ENCODE results near the gene WNT2B.
"Not testable (repeated sequence)": the region's sequence is repeated elsewhere in the genome, so short reads cannot be mapped to it uniquely, and the experiment has no call there.

The WNT2B gene

GRCh38 chr1:112470966-112471365 is 37.8 kb upstream of the WNT2B start:
- no peak overlapping the region for H3K27ac ChIP-seq

DNA sequence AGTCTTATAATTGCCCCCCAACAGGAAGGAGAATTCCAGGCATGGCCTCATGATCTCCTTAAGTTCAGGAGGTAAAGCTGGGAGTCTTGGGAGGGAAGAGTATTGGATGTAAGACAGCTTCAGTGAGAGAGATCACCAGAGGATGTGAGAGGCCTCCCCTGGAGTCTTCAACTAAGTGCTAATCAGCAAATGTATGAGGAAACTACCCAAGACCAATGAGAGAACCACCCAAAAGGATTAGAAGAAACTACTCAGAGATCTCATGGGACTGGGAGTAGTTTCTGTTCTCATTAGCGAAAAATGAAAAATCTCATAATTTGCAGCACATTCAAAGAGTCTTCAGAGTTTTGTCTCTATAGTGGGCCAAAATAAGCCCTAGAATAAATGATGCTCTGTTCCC is 36.6 kb upstream of the WNT2B start:
- no peak for TF ChIP-seq CTCF (conservative IDR thresholded peaks at IDR 0.05)
- no peak overlapping the region for H3K27ac ChIP-seq

More at GRCh38 chr1:112470966-112471365, 37.8 kb upstream of the WNT2B start:
- TF ChIP-seq CTCF (conservative IDR thresholded peaks at IDR 0.05), result no peak

DNA sequence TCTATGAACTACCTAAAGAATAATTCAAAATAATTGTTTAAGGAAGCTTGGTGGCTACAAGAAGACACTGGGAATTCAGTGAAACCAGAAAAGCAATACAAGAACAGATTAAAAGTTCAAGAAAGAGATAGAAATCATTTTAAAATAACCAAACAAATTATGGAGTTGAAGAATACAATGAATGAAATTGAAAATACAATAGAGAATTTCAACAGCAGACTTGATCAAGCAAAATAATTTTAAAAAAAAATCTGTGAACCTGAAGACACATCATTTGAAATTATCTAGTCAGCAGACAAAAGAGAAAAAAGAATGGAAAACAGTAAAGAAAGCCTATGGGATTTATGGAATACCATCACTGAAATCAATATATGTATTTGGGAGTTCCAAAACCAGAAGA is 31.2 kb upstream of the WNT2B start:
- TF ChIP-seq CTCF (conservative IDR thresholded peaks at IDR 0.05), result no peak
- H3K27ac ChIP-seq, result no peak overlapping the region

- no peak overlapping the region for H3K27ac ChIP-seq
- TF ChIP-seq CTCF (conservative IDR thresholded peaks at IDR 0.05), result no peak
Measured at GRCh38 chr1:112478314-112478713, 30.5 kb upstream of the WNT2B start.

- H3K27ac ChIP-seq, result not testable (repeated sequence)
Measured at GRCh38 chr1:112486063-112486462, 22.7 kb upstream of the WNT2B start.

DNA sequence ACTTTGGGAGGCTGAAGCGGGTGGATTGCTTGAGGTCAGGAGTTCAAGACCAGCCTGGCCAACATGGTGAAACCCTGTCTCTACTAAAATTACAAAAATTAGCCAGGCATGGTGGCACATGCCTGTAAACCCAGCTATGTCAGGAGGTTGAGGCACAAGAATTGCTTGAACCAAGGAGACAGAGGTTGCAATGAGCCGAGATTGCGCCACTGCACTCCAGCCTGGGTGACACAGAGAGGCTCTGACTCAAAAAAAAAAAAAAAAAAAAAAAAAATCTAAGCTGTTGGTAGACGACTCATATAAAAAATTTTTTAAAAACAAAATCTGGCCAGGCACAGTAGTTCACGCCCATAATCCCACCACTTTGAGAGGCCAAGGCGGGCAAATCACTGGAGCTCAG is 21.1 kb upstream of the WNT2B start:
- not testable (repeated sequence) for H3K27ac ChIP-seq

- no peak for TF ChIP-seq CTCF (conservative IDR thresholded peaks at IDR 0.05)
- no peak overlapping the region for H3K27ac ChIP-seq
Measured at GRCh38 chr1:112488141-112488540, 20.6 kb upstream of the WNT2B start.

- TF ChIP-seq CTCF (conservative IDR thresholded peaks at IDR 0.05), result no peak
- no peak overlapping the region for H3K27ac ChIP-seq
Measured at GRCh38 chr1:112492076-112492475, 16.7 kb upstream of the WNT2B start.

- H3K27ac ChIP-seq, result no peak overlapping the region
- TF ChIP-seq CTCF (conservative IDR thresholded peaks at IDR 0.05), result no peak
Measured at GRCh38 chr1:112493351-112493750, 15.4 kb upstream of the WNT2B start.

Measured in VCaP (cell line).